G401 (cell line): Measurements from ENCODE around the gene HOXB2. TPM values are rescaled to one million over a fixed set of nuclear protein-coding genes. Genes with fewer than 3 reads are reported as not detected.

Source experiments
- DNase-seq: peaks from one replicate; pipeline ENCODE4 v3.0.0-alpha.2; 2015; ENCODE audit warnings: low spot score
- in situ Hi-C: cut with HindIII; loops from 2 replicates; pipeline ENCODE4 v1.10.0; 2016; ENCODE audit warnings: low sequenced_read_pairs, mixed read lengths
- total RNA-seq: library from RNA; depleted of rRNA; stranded (reverse); fragments of >200 nt; shearing (Covaris generic); gene quantifications from 2 replicates; pipeline ENCODE4 v1.2.3, GENCODE V29; 2014

Gene HOXB2
- total RNA-seq, 1 experiment from 2014 or later = 19.7 TPM

DNA sequence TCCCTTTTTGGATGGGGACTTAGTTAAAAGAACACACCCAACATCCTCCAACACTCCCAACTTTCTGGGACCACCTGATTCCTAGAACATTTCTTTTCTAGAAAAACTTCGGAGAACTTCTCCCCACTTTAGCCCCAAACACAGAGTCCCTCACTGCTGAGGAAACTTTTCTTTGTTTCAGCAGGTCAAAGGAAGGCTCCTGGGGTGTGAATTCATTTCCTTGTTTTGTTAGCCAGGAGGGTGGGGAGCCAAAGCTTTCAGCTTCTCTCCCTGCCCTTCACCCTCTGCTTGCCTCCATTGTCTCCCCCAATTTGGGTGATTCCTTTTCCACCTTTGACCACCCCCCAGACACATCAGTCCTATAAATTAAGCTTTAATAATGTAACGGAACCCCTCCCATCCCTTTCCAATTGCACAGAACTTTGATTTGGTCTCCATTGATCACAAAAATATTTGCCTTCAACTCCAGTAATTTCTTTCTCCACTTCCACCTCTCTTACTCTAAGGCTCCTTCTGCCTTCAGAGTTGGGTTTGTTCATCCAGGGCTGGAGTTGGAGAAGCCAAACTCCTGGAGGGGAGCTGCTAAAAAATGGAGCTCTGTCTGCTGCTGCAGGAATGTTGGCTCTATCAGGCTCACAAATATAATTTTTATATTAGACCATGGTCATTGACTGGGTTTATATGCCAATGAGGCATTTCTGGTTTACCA is 22.9 kb upstream of the HOXB2 start:
- in situ Hi-C loops = no loop called here
- DNase-seq = no peak

DNA sequence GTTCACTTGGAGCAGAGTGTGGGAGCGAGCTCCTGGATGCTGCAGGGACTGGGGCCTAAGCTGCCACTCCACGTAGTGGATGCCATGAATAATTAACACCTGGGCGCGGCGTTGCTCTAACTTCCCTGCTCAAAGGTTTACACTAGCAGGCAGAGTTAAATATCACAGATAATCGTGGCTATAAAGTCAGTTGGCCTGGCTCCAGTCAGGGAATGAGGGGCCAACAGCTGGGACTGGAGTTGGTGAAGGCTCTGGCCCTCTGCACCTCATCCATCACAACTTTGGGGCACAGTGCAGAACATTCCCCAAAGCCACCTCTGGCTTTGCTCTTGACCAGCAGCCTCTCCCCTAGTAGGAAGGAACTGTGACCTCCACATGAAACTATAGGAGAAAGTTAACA is 22.3 kb upstream of the HOXB2 start:
- in situ Hi-C loops = no loop called here
- DNase-seq = no peak

DNA sequence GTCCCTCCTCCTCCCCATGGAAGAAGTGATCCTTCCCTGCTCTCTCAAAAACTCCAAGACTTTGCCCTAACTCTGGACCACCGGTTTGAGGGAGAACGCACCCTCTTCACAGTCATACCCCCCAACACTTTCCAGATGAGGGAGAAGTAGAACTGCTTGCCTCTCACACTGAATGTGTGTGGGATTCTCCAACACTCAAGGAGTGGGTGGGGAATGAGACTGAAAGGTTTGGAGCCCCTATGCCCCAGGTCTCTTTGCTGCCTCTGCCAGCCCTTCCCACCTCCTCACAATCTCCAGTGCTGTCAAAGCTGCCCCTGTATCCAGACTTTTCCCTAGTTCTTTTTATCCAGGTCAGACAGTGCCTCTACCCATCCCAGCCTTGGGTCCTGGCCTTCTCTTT is 21.8 kb upstream of the HOXB2 start:
- DNase-seq = no peak
- in situ Hi-C loops = no loop called here

DNA sequence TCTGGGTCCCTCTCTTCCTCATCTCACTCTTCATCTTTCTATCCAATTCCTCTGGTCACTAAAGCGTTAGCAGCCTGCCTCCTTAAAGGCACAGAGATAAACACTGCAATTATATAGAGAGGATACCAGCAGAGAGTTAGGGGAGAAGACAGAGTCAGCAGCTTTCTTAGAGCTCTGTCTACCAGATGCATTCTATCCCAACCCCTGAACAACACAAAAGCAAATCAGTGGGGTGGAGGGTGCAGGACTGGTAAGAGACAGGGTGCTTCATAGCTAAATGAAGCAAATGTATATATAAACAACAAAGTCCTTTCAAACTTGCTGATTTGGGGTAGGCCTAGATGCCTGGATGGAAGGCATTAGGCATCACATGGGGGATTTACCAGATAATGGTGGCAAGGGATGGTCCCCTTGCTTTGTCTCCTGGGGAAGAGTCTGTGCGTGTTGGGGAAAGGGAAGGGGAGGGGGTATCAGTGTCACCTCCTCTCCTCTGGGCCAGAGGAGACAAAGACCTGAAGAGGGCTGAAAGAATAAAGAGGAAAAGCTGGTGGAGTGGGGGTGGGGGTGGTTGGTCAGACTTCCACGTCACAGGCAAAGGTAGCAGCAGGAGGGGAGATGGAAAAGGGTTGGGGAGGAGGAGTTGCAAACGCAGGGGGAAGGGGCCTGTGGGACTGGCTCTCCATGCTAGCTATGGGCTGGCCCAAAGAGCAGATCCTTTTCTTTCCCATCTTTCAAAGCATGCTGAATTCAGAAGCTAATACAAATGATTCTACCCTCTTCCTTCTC is 21.2 kb upstream of the HOXB2 start:
- in situ Hi-C loops = no loop called here
- DNase-seq = no peak

DNA sequence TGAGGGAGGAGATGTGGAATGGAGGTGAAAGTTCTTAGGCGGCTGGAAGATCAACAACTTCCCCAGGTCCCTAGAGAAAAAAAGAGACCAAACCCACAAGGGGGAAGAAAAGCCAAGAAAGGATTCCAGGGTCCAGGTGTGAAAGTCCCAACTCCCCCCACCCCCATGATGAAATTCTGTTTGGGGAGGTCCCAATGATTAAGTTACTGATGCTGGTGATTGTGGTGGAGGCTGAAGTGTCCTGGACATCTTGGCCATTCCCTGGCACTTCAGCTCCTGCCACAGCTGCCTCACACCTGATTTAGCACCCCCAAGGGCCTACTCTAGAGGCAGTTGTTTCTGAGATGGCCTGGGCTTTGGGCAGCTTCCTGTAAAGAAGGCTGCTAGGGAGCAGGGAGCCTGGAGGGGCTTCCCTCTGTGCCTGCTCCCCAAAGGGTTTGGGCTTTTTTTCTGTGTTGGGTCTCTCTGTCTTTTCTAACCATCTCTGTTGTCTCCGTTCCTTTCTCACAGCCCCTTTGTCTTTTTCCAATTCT is 20.2 kb upstream of the HOXB2 start:
- DNase-seq = no peak
- in situ Hi-C loops = no loop called here

DNA sequence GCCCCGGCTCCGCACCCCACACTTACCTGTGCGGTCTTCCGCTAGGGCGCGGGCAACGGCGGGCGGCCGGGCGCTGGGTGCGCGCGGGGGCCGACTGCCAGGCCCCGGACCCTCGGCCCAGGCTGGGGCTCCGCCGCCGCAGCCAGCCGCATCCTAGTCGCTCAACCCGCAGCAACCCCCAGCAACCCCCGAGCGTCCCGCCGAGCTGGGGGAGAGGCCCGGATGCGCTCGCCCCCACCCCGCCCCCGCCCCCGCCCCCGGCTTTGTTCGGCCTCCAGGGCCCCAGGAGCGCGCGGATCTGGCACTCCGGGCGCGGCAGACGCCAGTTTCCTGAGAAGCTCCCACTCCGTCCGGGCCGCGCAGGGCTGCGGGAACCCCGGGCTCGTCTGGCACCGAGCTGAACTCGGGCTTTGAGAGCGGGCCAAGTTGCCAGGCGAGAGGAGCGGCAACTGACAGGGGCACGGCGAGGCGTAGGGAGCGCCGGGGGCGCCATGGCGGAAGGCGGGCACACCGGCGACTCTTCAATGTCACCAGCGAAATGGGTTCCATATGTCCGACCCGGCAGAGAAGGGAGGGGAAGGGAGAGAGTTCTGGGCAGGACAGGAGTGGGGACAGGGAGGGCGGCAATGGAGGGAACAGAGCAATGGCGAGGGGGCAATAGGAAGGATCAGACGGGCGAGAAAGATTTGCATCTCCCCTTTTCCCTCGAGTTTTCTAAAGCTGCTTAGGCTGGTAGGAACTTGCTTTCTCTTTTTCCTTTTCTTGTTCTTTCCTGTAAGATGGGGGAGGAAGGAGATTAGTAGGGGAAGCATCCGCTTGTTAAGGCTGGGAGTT is 19.5 kb upstream of the HOXB2 start:
- in situ Hi-C loops = no loop called here
- DNase-seq = no peak

DNA sequence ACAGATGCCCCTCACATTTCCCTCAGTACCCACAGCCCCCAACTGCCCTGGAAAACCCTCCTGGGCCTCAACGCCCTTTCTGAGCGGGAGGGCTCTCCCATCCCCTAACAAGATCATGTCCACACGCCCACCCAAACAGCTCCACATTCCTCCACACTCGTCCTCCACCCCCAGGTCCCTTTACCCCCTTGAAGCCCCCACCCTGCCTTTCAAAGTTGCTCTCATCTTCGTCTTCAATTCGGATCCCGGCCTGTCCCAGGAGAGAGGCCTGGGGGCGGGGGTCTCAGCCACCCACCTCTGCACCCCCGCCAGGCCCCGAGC is 18.9 kb upstream of the HOXB2 start:
- in situ Hi-C loops = no loop called here
- DNase-seq = no peak

DNA sequence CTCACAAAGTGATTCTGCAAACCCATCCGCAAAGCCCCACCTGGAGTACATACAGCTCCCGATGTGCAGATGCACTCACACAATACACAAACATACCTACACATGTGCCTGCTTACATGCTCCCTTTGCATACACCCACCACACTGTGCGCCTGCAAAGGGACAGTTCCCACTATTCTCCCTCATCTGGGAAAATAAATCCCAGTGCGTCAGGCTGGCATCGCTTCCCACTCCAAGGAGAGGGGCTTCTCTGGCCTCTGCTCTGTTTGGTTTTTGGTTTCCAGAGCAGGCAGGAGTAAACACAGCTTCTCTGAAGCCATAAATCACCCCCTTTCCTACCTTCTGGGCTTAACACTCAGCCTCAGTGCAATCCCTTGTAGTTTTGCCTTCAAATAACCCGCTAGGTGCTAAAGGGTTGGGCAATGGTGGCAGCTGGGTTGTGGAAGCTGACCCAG is 18.5 kb upstream of the HOXB2 start:
- no peak for DNase-seq
- in situ Hi-C loops = no loop called here

DNA sequence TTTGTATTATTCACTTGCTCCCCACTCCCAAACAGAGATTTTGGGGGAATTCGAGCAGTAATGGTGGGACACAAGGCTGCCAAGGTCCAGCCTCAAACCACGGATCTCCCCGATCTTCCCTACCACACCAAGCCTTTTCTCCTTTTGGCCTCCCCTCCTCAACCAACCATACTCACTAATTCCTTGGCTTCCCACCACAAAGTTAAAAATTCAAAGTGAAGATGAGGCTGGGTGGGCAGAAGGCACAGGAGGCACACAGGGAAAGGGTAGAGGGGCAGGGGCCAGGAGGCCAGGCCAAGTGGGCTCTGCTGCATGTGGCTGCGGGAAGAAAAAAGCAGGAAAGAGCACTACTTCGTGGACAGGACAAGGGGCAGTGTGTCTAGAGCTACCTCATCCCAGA is 18.0 kb upstream of the HOXB2 start:
- in situ Hi-C loops = no loop called here
- no peak for DNase-seq

DNA sequence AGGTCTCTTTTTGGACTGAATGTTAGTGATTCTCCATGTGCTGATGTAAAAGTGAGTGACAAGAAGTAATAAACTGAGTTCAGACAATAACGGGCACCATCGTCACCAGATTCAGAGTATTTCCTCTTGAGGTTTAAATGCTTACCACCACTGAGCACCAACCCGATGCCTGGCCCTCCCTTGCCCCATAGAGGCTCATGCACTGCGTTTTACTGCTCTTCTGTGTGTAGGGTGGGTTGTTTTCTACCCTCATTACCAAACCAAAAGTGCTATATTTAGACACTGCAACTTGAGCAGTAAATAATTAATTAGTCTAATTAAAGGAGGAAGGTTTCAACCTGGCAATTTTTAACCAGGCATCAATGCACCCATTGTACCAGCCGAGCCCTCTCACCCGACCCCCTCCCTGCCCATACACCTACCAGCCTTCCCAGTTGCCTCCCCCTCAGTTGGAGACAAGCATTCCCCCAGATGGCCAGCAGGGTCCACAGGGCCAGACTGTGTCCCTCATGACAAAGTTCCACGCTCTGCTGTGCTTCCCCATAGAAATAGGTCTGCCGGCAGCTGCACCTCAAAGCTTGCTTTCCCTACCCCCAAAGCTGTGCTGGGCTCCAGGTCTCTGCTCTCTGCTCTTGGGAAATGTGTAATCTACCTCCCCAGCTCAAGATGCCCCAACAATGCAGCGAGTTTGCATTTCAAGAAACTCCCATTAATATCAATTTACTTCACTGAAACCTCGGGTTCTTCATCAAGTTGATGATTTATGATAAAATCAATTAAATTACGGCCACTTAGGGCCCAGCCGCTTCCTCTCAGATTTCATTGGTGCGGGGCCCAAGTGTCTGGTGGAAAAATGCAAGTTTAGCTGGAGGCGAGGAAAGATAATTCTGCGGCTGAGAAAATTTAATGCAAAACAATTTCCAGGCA is 17.2 kb upstream of the HOXB2 start:
- no peak for DNase-seq
- in situ Hi-C loops = no loop called here

DNA sequence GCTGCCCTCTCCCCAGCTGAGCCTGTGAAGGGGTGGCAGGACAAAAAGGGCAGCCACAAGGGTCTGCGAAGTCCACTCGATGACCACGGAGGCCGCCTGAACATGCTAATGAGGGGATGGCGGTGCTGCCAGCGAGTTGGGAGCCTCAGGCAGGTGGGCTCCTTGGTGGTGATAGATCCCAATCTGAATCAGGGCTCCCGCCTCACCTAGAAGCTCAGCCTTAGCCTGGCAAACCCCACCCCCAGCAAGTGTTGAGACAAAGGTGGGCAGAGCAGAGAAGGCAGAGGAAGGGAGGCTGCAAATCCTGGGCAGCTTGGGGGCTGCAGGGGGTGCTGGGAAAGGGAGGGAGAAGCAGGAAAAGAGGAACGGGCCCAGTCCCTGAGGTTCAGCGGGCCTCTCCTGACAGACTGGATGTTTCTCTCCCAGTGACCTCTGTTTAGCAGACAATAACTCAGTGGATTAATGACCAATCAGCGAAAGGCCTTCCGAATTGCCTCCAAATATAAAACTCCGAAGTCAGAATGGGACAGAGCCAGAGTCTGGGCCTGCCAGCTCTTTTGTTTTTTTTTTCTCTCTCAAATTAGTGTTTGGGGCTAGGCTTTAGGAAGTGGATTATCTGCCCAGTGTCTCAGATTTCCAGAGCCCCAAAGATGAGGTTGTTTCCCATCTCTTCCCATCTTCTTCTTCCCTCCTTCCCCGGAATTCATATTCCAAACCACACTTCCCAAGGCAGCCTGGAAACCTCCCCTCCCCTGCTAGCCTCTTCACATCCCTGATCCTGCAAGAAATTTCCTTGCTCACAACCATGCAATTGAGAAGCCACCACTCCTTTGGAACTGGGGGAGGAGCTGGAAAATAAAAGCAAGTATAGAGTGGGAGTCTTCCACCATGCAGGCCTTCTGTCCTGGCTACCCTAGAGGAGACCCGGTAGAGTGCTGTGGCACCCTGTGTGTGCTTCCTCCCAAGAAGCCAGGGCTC is 15.2 kb upstream of the HOXB2 start:
- DNase-seq = no peak
- in situ Hi-C loops = no loop called here

DNA sequence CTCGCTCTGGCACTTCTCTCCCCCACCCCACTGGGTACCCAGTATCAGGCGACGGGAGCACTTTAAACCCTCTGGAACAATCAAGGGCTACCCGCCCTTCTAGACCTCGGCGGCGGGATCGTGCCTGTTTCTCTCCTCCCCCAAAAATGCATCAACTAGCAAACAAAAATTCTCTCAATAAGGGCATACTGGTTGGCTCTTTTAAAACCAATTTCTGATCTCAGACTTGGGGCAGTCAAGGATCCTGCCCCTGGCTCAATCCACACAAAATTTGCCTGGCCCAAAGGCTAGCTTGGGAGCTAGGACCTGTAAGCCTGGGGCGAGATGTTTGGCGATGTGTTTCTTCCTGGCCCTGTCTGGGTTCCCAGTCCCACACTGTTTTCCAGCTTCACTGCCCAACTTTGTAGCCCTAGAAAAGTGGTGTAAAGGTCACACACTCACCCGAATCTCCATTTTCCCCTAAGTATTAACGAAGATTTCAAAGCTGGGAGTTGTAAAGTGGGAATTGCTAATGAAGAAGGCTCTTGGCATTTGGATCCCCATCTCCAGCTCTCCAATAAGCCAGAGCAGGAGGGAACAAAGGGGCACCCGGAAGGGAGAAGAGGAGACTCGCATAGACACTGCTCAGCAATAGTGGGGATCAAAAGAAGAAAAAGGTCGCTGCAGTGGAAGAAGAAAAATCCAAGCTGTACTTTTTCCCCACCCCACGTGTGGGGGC is 14.4 kb upstream of the HOXB2 start:
- DNase-seq = no peak
- in situ Hi-C loops = no loop called here

DNA sequence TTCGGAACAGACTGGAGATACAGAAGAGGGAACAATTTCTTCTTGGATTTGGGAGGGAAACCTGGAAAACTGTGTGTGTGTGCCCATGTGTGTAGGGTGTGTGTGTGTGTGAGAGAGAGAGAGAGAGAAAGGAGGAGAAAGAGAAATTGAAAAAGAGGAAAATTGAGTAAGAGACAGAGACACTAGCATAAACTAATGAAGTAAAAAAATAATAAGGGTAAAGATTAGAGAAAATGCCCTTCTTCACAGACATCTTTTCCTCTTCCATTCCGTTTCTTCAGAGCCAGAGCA is 13.9 kb upstream of the HOXB2 start:
- in situ Hi-C loops = no loop called here

DNA sequence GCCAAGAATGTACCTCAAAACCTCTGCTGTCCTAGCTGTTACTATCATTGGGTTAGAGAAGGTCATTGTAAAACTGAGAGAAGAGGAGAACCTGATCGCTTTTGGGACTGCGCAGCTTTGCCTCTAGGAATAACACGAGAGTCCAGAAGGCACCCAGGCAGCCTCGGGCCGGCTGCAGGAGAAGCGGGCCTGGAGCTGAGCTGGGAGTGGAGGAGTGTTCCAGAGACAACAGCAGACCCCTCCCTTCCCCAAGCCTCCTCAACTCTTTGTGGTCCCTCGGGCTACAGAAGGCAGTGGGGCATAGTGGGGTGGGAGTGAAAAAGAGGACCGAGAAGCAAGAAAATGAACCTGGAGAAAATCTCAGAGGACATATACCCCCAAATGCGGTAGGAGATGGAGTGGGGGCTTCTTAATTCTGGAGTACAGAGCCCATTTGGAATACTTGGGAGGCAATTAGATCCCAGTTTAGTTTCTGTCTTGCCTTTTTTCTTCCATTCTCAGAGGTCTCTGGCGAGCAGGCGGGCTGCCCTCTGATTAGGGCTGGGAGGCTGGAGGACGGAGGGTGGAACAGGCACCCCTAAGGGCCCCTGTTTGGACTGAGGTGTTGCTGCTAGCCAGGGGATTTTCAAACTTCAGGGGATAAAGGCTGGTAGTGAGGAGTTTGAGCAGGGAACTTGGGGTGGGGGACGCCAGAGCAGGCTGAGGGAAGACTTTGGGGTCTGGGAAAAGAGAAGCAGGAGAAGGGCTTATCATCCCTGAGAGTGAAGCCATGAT is 13.3 kb upstream of the HOXB2 start:
- in situ Hi-C loops = no loop called here

More for the DNA sequence above, 13.9 kb upstream of the HOXB2 start:
- DNase-seq = no peak

DNA sequence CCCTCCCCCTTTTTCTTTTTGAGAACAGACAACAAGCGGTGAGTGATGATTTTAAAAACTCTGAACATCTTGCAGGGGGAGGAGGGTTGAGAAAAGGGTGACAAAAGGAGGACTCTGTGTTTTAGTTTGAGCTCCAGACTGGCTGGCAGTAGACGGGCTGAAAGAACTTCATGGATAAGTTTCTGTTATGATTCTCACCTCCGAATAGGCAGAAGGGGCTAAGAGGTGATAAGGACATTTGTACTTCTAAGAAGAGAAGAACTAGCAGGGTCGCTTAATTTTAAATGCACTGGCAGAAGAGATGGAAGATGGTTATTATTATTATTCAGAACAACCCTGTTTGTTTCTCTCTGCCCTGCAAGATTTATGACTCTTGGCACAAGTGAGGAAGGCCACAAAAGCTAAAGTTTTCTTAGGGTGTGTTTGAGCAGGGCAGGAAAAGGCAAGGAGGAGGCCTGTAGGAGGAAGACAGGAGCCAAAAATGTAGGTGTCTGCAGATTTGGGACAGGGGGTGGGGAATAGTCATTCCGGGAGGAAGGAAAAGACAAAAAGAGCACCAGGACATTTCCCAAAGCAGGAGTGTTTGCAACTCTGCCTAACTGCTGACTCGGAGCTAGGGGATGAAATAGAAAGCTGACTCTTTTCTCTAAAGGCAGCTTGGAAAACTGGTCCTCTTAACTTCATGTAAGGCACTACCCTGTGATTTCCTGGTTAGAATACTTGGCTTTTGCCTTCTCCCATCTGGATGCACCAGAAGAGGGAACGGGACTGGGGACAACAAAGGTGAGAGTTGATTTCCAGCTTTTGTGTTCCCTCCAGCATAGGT is 11.9 kb upstream of the HOXB2 start:
- DNase-seq = no peak
- in situ Hi-C loops = no loop called here

More for the DNA sequence above, 13.3 kb upstream of the HOXB2 start:
- DNase-seq = no peak

DNA sequence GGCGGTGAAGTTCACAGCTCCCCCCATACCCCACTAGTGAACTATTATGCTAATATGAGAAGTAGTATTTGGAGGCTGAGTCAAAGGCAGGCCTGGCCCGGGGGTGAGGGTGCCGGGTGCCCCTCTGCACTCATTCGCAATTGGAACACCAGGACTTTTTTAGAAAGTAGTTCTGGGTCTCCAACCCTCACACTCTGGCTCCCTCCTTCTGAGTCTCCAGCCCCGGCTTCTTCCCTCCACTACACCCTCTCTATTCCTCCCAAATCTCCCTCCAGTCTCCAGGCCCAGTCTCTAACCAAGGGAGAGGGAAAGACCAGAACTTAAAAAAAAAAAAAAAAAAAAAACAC is 11.3 kb upstream of the HOXB2 start:
- in situ Hi-C loops = no loop called here
- DNase-seq = no peak
